Activated naive CD8-positive, alpha-beta T cell treated with anti-CD3 and anti-CD28 coated beads, Interleukin-2, amount 50 U/mL, for 24 hours (primary cell): Measurements from ENCODE around the gene ADGRL4.

ENCODE experiments used
- ATAC-seq: fragments of 150-1000 bp; cut with Tn5 transposase; one replicate; pipeline ENCODE4 v1.10.0; 2021
- DNase-seq: peaks from one replicate; pipeline ENCODE4 v3.0.0; 2021
- H3K27ac Mint-ChIP-seq: one replicate; pipeline ENCODE4 v1.8.0; 2021; ENCODE audit warnings: mild to moderate bottlenecking, mixed read lengths
- H3K27me3 Mint-ChIP-seq: one replicate; pipeline ENCODE4 v1.8.0; 2021; ENCODE audit warnings: mixed read lengths
- H3K36me3 Mint-ChIP-seq: one replicate; pipeline ENCODE4 v1.8.0; 2021; ENCODE audit warnings: low read depth, mixed read lengths
- H3K4me1 Mint-ChIP-seq: one replicate; pipeline ENCODE4 v1.8.0; 2021; ENCODE audit warnings: mixed read lengths
- H3K4me3 Mint-ChIP-seq: one replicate; pipeline ENCODE4 v1.8.0; 2021; ENCODE audit warnings: mild to moderate bottlenecking, moderate library complexity, mixed read lengths
- H3K9me3 Mint-ChIP-seq: one replicate; pipeline ENCODE4 v1.8.0; 2021; ENCODE audit warnings: mixed read lengths

Gene ADGRL4

DNA sequence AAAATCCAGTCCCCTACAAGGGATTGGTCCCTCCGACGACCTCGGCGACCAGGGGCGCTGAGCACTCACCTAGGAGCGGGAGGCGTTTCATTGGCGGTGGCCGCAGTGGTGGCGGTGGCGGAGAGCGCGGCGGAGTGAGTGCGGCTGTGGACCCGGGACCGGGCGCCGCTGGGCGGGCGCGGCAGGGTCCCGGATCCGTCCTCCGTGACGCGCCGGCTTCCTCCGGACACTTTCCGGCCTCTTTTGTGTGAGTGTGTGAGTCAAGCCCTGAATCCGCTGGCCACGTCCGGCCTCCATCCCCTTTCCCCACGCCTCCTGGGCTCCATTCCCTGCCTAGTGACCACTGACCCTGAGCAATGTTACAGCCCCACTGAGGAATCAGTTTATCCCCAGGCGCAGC is at the start of gene ADGRL4:
Gene ADGRL4, minus strand, starts transcription at position 167 of the 400 bp plus-strand sequence. Its CDS starts 76 bp downstream, at position 91.
- H3K36me3 Mint-ChIP-seq, result no peaks in the 10 kb centered on the region
- H3K9me3 Mint-ChIP-seq, result peaks cover 11% of the 10 kb centered on the region
- no peaks in the 10 kb centered on the region for H3K4me1 Mint-ChIP-seq
- no peak within 1 kb of the TSS for H3K4me3 Mint-ChIP-seq
- H3K27me3 Mint-ChIP-seq, result peaks cover 10% of the 10 kb centered on the region
- DNase-seq, result no peak
- no peak for ATAC-seq
- no peak within 1 kb of the TSS for H3K27ac Mint-ChIP-seq

DNA sequence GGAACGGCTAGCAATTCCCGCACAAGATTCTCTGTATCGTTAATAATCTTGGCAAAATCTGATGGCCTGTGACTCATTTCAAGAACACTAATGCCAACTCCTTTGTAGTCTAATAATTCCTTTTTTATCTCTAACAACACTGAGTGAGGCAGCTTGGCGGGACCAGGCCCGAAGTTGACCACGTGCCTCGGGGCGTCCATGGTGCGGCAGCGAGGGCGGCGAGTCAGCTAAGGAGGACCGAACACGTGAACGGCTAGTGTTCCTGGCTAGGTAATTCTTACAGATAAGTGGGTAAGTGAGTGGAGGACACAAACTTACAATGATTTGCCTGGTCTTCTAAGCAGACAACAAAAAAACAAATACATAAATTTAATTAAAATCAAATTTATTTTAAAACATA is 49.3 kb upstream of the ADGRL4 start:
- ATAC-seq (no peak), DNase-seq (no peak)
- Mint-ChIP-seq H3K27me3 (no peaks in the 10 kb centered on the region), H3K36me3 (no peaks in the 10 kb centered on the region), H3K9me3 (peaks cover 13% of the 10 kb centered on the region), H3K4me1 (peaks cover 10% of the 10 kb centered on the region), H3K4me3 (no peak overlapping the region), H3K27ac (no peak overlapping the region)

DNA sequence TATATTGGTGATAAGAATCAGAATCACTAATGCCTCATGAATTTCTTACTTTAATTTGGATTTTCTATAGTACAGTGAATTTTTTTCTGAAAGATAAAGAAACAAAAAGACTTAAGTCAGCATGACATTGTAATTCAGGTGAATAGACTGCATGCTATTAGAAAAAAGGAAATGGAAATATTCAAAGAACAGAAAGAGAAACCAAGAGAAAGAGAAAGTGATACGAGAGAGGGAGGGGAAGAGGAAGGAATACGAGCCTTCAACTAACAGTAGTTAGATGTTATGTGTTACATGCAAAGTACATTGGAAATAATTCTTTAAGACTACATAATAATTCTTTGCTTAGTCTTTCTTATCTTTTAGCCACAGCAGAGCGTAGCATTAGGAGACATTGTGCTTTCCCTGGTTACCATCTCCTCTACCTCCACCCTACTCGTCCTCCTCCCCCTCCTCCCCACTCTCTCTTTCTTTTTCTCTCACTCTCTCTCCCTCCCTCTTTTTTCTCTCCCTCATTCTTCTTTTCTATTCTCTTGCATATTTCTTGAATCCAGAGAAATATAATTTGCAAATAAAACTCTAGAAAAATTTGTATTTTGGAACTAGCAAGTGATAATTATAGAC is 46.4 kb upstream of the ADGRL4 start:
- no peaks in the 10 kb centered on the region for H3K27me3 Mint-ChIP-seq
- no peaks in the 10 kb centered on the region for H3K9me3 Mint-ChIP-seq
- H3K27ac Mint-ChIP-seq, result peak overlapping the region; percentile 8
- DNase-seq, result no peak
- peak overlapping the region; percentile 66 for H3K4me3 Mint-ChIP-seq
- H3K36me3 Mint-ChIP-seq, result no peaks in the 10 kb centered on the region
- no peak for ATAC-seq
- peaks cover 10% of the 10 kb centered on the region for H3K4me1 Mint-ChIP-seq

DNA sequence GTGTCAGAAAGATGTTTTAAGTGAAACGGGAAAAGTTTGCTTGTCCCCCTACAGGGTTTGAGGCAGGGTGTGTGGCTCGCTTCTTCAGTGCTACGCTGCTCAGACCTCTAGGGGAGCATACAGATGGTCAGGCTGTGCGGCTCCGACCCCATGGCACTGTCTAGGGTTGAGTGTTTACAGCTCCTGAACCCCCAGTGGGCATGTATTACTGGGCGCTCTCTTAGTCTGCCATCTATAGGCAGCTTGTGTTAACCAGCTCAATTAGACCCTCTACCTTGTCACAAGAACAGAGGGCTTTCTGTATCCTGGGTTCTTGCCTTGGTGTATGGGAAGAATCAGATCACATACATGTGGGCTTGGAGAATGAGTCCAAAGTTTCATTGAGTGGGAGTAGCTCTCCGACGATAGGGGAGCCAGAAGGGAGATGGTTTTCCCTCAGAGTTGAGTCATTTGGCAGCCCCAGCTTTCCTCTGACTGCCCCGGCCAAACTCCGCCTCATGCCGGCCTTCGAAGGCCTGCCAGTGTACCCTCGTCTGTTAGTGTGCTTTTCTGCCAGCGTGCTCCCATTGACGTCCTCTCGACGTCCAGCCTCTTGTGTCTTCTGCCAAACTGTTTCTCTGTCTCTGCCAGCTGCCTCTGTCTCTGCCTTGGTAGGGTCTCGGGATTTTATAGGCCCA is 38.6 kb upstream of the ADGRL4 start:
- Mint-ChIP-seq H3K9me3 (no peaks in the 10 kb centered on the region), H3K36me3 (no peaks in the 10 kb centered on the region), H3K27me3 (no peaks in the 10 kb centered on the region), H3K27ac (no peak overlapping the region), H3K4me3 (no peak overlapping the region), H3K4me1 (peaks cover 7% of the 10 kb centered on the region)
- no peak for DNase-seq
- no peak for ATAC-seq

DNA sequence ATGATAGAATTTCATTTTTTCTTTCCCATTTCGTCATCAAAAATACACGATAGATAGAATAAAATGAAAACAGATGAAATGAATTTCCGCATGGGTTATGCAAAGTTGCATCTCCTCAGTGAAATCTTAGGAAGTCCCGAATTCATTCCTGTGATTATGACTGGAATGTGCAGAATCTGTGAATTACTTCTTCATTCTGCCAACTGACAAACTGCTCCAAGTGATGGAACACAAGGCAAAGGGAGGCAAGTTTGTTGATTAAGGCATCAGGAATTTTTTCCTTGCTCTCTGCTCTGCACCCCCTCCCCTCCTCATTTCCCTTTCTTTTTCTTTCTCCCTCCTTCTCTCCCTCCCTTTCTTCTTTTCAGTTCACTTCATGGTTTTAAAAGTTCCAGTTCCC is 37.0 kb upstream of the ADGRL4 start:
- Mint-ChIP-seq H3K4me1 (peaks cover 7% of the 10 kb centered on the region), H3K27me3 (no peaks in the 10 kb centered on the region), H3K27ac (no peak overlapping the region), H3K4me3 (no peak overlapping the region), H3K36me3 (no peaks in the 10 kb centered on the region), H3K9me3 (no peaks in the 10 kb centered on the region)
- no peak for ATAC-seq
- DNase-seq, result no peak

DNA sequence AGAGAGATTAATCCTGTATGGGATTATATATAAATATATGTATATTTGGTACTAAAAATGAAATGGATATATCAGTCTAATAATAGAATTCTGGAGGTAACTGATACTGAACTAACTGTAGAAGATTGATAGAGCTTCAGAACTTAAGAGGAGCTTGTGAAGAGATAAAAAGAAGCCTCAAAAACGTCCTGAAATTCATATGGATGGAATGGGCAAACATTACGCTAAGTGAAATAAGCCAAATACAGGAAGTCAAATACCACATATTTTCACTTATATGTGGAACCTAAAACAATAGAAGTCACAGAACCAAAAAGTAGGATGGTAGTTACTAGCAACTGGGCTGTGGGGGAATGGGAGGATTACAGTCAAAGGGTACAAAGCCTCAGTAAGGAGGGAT is 36.0 kb upstream of the ADGRL4 start:
- no peaks in the 10 kb centered on the region for H3K36me3 Mint-ChIP-seq
- ATAC-seq, result no peak
- DNase-seq, result no peak
- peaks cover 7% of the 10 kb centered on the region for H3K4me1 Mint-ChIP-seq
- peaks cover 9% of the 10 kb centered on the region for H3K9me3 Mint-ChIP-seq
- no peak overlapping the region for H3K27ac Mint-ChIP-seq
- H3K4me3 Mint-ChIP-seq, result no peak overlapping the region
- H3K27me3 Mint-ChIP-seq, result no peaks in the 10 kb centered on the region

DNA sequence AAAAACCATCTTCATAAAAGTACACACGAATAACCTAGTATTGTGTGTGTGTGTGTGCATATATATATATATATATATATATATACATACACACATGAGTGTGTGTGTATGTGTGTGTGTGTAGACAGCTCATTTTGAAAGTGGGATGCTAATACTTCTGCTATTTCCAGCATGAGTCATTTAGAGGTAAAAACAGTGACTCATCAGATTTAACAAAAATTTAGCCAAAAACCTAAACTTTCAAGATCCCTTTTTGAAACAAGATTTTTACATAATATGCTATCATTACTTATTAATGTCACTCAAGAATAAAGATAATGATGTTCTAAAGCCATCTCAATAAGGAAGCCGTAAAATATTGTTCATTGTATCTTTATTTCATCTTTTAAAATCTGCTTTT is 35.6 kb upstream of the ADGRL4 start:
- Mint-ChIP-seq H3K4me3 (no peak overlapping the region), H3K27me3 (no peaks in the 10 kb centered on the region), H3K27ac (no peak overlapping the region), H3K4me1 (peaks cover 7% of the 10 kb centered on the region), H3K36me3 (no peaks in the 10 kb centered on the region), H3K9me3 (peaks cover 13% of the 10 kb centered on the region)
- ATAC-seq, result no peak
- DNase-seq, result no peak

DNA sequence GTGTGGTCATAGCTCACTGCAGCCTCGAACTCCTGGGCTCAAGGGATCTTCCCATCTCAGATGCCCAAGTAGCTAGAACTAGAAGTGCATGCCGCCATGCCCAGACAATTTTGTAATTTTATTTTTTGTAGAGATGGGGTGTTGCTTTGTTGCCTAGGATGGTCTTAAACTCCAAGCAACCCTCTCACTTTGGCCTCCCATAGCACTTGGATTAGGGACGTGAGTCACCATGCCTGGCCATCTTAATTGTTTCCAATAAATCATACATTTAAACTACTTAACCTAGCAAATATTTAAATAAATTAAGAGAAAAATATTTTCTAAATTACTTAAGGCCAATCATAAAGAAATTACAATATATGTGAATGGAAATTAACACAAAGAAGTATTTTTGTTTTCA is 35.1 kb upstream of the ADGRL4 start:
- no peaks in the 10 kb centered on the region for H3K36me3 Mint-ChIP-seq
- H3K9me3 Mint-ChIP-seq, result peaks cover 13% of the 10 kb centered on the region
- DNase-seq (no peak), ATAC-seq (no peak)
- H3K27me3 Mint-ChIP-seq, result no peaks in the 10 kb centered on the region
- H3K27ac Mint-ChIP-seq, result no peak overlapping the region
- peaks cover 7% of the 10 kb centered on the region for H3K4me1 Mint-ChIP-seq
- no peak overlapping the region for H3K4me3 Mint-ChIP-seq

DNA sequence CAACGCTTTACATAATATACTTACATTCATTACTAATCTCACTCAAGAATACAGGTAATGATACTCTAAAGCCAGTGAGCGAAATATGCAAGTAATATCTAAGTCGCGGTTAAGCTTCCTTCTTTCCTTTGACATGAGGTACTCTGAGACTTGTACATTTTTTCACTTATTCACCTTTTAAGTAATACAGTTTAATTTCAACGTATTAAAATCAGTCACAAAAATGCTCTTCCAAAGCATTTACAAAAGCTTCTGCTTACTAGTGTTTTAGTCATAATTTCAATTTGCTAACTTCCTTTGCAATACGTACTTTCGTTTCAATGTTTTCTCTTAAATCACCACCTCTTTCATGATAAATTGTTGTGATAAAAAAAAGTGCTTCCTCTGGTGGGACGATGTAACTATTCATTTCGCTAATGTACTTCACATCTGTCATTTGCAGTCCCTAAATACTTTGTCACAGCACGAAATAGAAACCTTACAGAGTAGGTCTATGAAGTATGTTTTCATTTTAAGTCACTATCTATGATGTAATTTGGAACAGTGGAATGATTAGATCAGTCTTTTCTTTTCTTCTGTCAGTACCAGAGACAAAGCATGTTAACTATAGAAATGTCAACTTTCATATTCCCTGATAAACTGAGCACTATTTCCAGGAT is 34.0 kb upstream of the ADGRL4 start:
- H3K4me1 Mint-ChIP-seq, result peaks cover 7% of the 10 kb centered on the region
- H3K27me3 Mint-ChIP-seq, result no peaks in the 10 kb centered on the region
- H3K27ac Mint-ChIP-seq, result no peak overlapping the region
- H3K4me3 Mint-ChIP-seq, result peak overlapping the region; percentile 37
- no peaks in the 10 kb centered on the region for H3K36me3 Mint-ChIP-seq
- ATAC-seq, result peak; percentile 77
- H3K9me3 Mint-ChIP-seq, result peaks cover 22% of the 10 kb centered on the region
- no peak for DNase-seq

DNA sequence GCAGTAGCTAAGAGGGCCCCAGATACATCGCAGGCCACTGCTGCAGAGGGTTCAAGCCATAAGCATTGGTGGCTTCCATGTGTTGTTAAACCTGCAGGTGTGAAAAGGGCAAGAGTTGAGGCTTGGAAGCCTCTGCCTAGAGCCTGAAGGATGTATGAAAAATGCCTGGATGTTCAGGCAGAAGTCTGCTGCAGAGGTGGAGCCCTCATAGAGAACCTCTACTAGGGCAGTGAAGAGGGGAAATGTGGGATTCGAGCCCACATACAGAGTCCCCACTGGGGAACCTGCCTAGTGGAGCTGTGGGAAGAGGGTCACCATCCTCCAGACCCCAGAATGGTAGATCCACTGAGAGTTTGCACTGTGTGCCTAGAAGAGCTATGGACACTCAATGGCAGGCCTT is 30.6 kb upstream of the ADGRL4 start:
- DNase-seq, result no peak
- ATAC-seq, result no peak
- Mint-ChIP-seq H3K9me3 (peaks cover 22% of the 10 kb centered on the region), H3K4me3 (no peak overlapping the region), H3K4me1 (peaks cover 7% of the 10 kb centered on the region), H3K36me3 (no peaks in the 10 kb centered on the region), H3K27me3 (no peaks in the 10 kb centered on the region), H3K27ac (no peak overlapping the region)

DNA sequence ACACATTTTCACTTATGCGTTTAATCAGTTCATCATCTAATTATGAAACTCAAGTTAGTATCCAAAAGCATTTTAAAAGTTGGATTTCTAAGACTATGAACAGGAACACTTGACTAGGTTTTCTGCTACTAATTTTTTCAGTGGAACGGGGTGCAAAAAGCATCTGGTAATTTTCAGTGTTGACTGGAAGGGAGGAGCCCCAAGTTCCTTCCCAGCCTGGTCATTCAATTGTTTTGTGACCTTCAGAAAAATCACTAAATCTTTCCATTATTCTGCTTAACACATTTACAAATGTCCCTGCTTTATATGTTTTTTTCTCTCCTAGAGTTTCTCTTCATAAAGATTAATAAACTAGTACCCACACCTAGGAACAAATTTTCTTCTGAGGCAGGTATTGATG is 6.0 kb upstream of the ADGRL4 start:
- H3K27me3 Mint-ChIP-seq, result no peaks in the 10 kb centered on the region
- no peaks in the 10 kb centered on the region for H3K4me1 Mint-ChIP-seq
- no peak overlapping the region for H3K4me3 Mint-ChIP-seq
- H3K9me3 Mint-ChIP-seq, result peaks cover 11% of the 10 kb centered on the region
- no peak overlapping the region for H3K27ac Mint-ChIP-seq
- ATAC-seq (no peak), DNase-seq (no peak)
- H3K36me3 Mint-ChIP-seq, result no peaks in the 10 kb centered on the region

DNA sequence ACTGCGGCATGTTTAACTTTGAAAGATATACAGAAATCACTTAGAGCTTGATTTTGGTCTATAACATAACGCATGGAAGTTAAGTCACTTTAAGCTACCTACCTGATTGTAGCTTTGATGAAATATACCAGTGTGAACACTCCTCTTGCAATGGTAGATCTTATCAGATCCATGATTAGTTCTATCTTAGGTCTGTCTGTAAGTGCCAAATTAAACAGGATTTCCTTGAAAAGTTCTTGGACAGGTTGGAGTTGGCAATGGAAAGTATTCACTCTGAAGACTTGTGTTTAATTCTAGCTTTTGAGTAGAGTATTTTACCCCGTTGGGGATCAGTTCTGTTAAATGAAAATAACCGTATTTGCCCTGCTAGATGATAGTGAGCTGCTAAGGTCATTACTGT is 4.1 kb upstream of the ADGRL4 start:
- Mint-ChIP-seq H3K27ac (no peak overlapping the region), H3K4me3 (no peak overlapping the region), H3K4me1 (no peaks in the 10 kb centered on the region), H3K27me3 (peaks cover 10% of the 10 kb centered on the region), H3K36me3 (no peaks in the 10 kb centered on the region), H3K9me3 (peaks cover 11% of the 10 kb centered on the region)
- ATAC-seq (no peak), DNase-seq (no peak)

DNA sequence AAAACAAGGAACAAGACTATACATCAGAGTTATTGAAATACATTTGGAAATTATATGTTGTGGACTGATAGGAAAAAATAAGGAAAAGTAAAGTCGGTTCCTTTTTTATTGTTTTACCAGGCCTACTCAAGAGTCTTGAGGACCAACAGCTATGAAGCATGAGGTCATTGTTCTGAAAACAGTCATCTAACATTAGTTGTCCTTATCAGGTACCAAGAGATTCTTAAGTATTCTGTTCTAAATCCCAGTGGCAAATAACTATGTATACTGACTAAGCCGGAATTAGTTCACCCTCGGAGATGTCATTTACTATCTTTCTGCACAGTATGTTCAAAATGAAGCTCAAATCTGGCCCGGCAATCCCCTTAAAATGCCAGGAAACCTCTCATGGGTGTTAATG is 585 bp downstream of the ADGRL4 start:
- Mint-ChIP-seq H3K27me3 (peaks cover 10% of the 10 kb centered on the region), H3K27ac (no peak overlapping the region), H3K4me1 (no peaks in the 10 kb centered on the region), H3K4me3 (no peak overlapping the region), H3K9me3 (peaks cover 11% of the 10 kb centered on the region), H3K36me3 (no peaks in the 10 kb centered on the region)
- DNase-seq (no peak), ATAC-seq (no peak)

DNA sequence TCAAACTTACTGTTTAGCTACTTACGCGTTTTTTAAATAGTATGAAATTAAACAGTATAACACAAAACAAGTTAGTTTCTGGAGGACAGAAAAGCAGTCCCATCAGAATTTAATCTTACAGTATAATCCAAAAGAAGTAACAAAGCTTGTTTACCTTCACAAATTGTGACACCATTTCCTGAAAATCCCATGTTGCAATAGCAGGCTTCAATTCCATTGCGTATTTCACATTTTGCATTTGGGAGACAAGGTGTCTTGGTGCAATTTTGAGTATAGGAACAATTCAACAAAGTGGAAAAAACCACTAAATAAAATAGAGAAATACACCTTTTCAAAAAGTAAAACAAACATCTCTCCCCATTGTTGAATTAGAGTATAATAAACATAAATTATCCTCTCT is 1.6 kb downstream of the ADGRL4 start:
- no peak for DNase-seq
- Mint-ChIP-seq H3K27ac (no peak overlapping the region), H3K4me1 (no peaks in the 10 kb centered on the region), H3K27me3 (peaks cover 10% of the 10 kb centered on the region), H3K36me3 (no peaks in the 10 kb centered on the region), H3K4me3 (no peak overlapping the region), H3K9me3 (peaks cover 11% of the 10 kb centered on the region)
- no peak for ATAC-seq

DNA sequence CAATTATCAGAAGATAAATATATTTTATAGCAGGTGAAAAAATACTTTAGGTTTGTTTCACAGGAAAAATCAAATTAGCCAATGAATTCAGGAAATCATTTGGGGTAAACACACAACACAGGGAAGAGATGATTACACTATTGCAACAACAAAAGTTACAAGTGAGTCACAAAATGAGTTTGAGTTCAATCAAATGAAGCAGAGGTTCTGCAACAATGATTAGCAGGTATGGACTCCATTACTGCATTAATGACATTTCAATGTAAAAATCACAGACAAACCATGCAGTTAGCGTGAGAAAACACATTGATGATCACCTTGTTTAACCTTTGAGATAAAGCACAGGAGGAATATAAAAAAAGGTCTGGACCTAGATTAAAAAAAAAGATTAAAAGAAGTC is 9.7 kb downstream of the ADGRL4 start:
- no peak for DNase-seq
- Mint-ChIP-seq H3K9me3 (peaks cover 4% of the 10 kb centered on the region), H3K4me3 (no peak overlapping the region), H3K4me1 (no peaks in the 10 kb centered on the region), H3K36me3 (no peaks in the 10 kb centered on the region), H3K27me3 (no peaks in the 10 kb centered on the region), H3K27ac (no peak overlapping the region)
- ATAC-seq, result no peak
